Chondrocyte (in vitro differentiated cells): ENCODE results near the gene DLEU7. TPM values are rescaled to one million over a fixed set of nuclear protein-coding genes. Genes with fewer than 3 reads are reported as not detected.
A peak's percentile ranks its signal among the peaks of the same experiment; 100 is the strongest.

Source experiments
- DNase-seq: peaks from one replicate; pipeline ENCODE4 v3.0.0; 2021; ENCODE audit warnings: mixed read lengths, low spot score
- H3K27ac Mint-ChIP-seq: one replicate; pipeline ENCODE4 v1.8.0; 2021; ENCODE audit warnings: mild to moderate bottlenecking, moderate library complexity, mixed read lengths; ENCODE audit not compliant: unreplicated experiment
- H3K27me3 Mint-ChIP-seq: 2 replicates; pipeline ENCODE4 v1.8.0; 2021; ENCODE audit warnings: low read depth, mixed read lengths
- H3K36me3 Mint-ChIP-seq: 2 replicates; pipeline ENCODE4 v1.8.0; 2021; ENCODE audit warnings: low read depth, mixed read lengths
- H3K4me1 Mint-ChIP-seq: 2 replicates; pipeline ENCODE4 v1.8.0; 2021; ENCODE audit warnings: low read depth, mild to moderate bottlenecking, mixed read lengths
- H3K4me3 Mint-ChIP-seq: one replicate; pipeline ENCODE4 v1.8.0; 2021; ENCODE audit warnings: mild to moderate bottlenecking, moderate library complexity, mixed read lengths; ENCODE audit not compliant: unreplicated experiment
- H3K9me3 Mint-ChIP-seq: 2 replicates; pipeline ENCODE4 v1.8.0; 2021; ENCODE audit warnings: low read depth, mixed read lengths
- total RNA-seq: library from RNA; stranded (reverse); gene quantifications from 3 replicates; pipeline ENCODE4 v1.2.1, GENCODE V29; 2021
- TF ChIP-seq, protein P1 (sequence below): fragments of 200-600 bp; sonication (generic); IDR thresholded peaks from 2 replicates; pipeline ENCODE4 v1.5.0; 2021; ENCODE audit warnings: antibody characterized with exemption, mild to moderate bottlenecking, moderate library complexity

Gene DLEU7
- total RNA-seq, 1 donor from 2014 or later, result not detected

DNA sequence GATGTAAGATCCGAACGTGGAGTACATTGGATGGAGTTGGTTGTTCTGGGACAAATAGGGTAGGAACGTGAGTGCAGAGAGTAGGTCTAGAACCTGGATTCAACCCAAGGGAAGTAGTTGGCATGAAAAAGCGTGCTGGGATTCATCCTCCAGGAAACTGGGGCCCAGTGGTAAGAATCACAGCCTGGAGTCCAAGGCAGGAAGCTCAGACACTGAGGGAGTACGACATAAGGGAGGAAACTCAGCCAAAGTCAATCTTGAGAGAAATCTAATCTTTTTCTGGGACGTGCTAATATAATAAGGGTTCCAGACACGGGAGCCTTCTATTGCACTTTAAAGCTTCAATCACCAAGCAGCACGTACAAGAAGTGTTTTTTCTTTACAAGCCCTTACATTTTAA lies 46.4 kb downstream of the DLEU7 start:
- no peak overlapping the region for H3K4me3 Mint-ChIP-seq
- DNase-seq, result no peak
- H3K4me1 Mint-ChIP-seq, result peaks cover 43% of the 10 kb centered on the region
- H3K36me3 Mint-ChIP-seq, result no peaks in the 10 kb centered on the region
- peaks cover 9% of the 10 kb centered on the region for H3K9me3 Mint-ChIP-seq
- H3K27me3 Mint-ChIP-seq, result no peaks in the 10 kb centered on the region
- TF ChIP-seq, protein P1, sequence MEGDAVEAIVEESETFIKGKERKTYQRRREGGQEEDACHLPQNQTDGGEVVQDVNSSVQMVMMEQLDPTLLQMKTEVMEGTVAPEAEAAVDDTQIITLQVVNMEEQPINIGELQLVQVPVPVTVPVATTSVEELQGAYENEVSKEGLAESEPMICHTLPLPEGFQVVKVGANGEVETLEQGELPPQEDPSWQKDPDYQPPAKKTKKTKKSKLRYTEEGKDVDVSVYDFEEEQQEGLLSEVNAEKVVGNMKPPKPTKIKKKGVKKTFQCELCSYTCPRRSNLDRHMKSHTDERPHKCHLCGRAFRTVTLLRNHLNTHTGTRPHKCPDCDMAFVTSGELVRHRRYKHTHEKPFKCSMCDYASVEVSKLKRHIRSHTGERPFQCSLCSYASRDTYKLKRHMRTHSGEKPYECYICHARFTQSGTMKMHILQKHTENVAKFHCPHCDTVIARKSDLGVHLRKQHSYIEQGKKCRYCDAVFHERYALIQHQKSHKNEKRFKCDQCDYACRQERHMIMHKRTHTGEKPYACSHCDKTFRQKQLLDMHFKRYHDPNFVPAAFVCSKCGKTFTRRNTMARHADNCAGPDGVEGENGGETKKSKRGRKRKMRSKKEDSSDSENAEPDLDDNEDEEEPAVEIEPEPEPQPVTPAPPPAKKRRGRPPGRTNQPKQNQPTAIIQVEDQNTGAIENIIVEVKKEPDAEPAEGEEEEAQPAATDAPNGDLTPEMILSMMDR, result no peak
- H3K27ac Mint-ChIP-seq, result peak overlapping the region; percentile 45

DNA sequence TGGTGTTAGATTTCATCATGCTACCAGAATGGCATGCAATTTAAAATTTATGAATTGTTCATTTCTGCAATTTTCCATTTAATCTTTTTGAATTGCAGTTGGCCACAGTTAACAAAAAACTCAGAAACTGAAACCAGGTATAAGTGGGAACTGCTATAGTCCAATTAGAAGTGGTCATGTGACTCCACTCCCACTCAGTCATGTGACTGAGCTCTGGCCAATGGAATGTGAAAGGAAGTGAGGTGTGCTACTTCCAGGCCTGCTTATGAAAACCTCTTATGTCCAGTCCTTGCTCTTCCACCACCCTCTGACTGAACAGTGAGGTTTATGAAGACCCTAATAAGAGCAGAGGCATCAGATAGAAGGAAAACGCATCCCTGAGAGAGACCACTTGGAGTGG lies 47.0 kb downstream of the DLEU7 start:
- TF ChIP-seq, protein P1, result no peak
- no peak overlapping the region for H3K4me3 Mint-ChIP-seq
- H3K9me3 Mint-ChIP-seq, result peaks cover 9% of the 10 kb centered on the region
- no peaks in the 10 kb centered on the region for H3K27me3 Mint-ChIP-seq
- H3K4me1 Mint-ChIP-seq, result peaks cover 42% of the 10 kb centered on the region
- no peak for DNase-seq
- no peaks in the 10 kb centered on the region for H3K36me3 Mint-ChIP-seq
- peak overlapping the region; percentile 10 for H3K27ac Mint-ChIP-seq

DNA sequence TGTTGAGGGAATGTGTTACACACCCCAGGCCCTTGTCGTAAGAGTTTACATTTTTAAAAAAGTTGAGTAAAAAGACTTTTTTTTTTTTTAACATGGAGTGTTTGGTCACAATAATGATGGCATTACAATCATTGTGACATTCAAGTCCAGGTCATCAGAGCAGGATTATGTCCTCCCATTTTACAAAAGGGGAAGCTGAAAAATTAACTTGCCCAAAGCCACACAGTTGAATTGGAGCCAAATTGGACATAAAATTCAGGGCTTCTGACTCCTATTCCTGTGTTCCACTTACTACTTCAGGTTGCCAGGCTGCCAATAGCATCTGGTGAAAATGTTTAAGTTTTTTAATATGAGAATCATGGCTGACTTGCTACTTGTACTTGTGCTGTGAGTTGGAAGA lies 49.3 kb downstream of the DLEU7 start:
- no peak for DNase-seq
- Mint-ChIP-seq H3K27me3 (no peaks in the 10 kb centered on the region), H3K4me3 (no peak overlapping the region), H3K36me3 (no peaks in the 10 kb centered on the region), H3K9me3 (peaks cover 9% of the 10 kb centered on the region), H3K4me1 (peaks cover 22% of the 10 kb centered on the region), H3K27ac (no peak overlapping the region)
- TF ChIP-seq, protein P1, result no peak

DNA sequence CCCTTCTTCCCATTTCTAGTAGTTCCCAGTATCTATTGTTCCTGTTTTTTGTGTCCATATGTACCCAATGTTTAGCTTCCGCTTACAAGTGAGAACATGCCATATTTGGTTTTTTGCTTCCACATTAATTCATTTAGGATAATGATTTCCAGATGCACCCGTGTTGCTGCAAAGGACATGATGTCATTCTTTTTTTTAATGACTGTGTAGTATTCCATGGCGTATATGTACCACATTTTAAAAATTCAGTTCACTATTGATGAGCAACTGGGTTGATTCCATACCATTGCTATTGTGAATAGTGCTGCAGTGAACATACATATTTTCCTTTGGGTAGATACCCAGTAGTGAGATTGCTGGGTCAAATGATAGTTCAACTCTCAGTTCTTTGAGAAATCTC lies 50.5 kb downstream of the DLEU7 start:
- Mint-ChIP-seq H3K4me1 (peaks cover 19% of the 10 kb centered on the region), H3K27ac (no peak overlapping the region), H3K9me3 (peaks cover 9% of the 10 kb centered on the region), H3K27me3 (no peaks in the 10 kb centered on the region), H3K36me3 (no peaks in the 10 kb centered on the region), H3K4me3 (no peak overlapping the region)
- TF ChIP-seq, protein P1, result no peak
- DNase-seq, result no peak

DNA sequence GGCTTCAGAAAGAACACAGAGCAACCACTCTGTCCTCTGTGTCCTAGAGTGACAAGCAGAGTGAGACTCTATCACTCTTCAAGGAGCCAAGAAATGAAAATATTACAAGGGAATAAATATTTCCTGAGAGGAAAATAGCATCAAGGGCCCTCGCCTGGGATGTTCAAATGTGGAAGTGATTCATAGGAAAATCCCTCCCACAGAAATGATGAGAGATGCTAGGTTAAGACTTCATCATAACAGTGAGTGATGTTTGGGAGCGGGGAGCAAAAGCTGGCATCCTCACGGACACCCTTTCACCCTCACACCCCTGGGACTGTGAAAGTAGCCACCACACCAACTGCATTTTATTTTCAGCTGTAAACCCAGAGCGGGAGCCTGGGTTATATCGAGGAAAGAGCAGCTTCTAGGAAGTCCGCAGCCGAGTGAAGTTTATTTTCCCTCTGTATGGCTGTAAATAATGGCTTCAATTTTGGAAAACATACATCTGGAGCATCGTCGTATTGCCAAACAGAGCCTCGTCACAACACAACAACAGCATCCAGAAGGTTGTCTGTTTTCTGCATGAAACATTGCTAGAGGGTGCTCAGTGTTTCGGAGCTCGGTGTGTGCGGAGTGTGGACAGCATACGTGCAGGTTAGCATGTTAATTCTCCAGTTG lies 54.8 kb downstream of the DLEU7 start:
- H3K4me3 Mint-ChIP-seq, result no peak overlapping the region
- peaks cover 6% of the 10 kb centered on the region for H3K9me3 Mint-ChIP-seq
- no peaks in the 10 kb centered on the region for H3K36me3 Mint-ChIP-seq
- H3K27me3 Mint-ChIP-seq, result peaks cover under 1% of the 10 kb centered on the region
- H3K4me1 Mint-ChIP-seq, result peaks cover 6% of the 10 kb centered on the region
- DNase-seq, result no peak
- H3K27ac Mint-ChIP-seq, result no peak overlapping the region
- TF ChIP-seq, protein P1, result no peak
